HL-60 (cell line): ENCODE measurements around the gene RPL22.

ENCODE experiments used
- DNase-seq, 2 experiments: peaks; one replicate each; pipeline ENCODE4 v3.0.0-alpha.2; 2010 to 2020; ENCODE audit warnings: low read depth in 1 of 2, low spot score in 1 of 2
- H3K27ac ChIP-seq: fragments of 250-450 bp; sonication (Bioruptor Pico); replicated peaks from 2 replicates; pipeline ENCODE4 v1.5.1; 2020; ENCODE audit warnings: mild to moderate bottlenecking, moderate library complexity
- H3K27me3 ChIP-seq: fragments of 250-450 bp; sonication (Bioruptor Pico); 2 replicates; pipeline ENCODE4 v1.5.1; 2021; ENCODE audit warnings: mild to moderate bottlenecking, moderate library complexity; ENCODE audit not compliant: insufficient read depth, poor library complexity, severe bottlenecking
- H3K4me3 ChIP-seq: replicated peaks from 2 replicates; pipeline ENCODE4 v1.5.1; 2011; ENCODE audit warnings: mild to moderate bottlenecking, control low read depth, low read length; ENCODE audit not compliant: insufficient read depth
- CTCF ChIP-seq: IDR thresholded peaks from one replicate; pipeline ENCODE4 v1.5.1; 2011; ENCODE audit warnings: low read length, control low read depth, inconsistent platforms; ENCODE audit not compliant: insufficient read depth
- GABPA ChIP-seq: IDR thresholded peaks from 2 replicates; pipeline ENCODE4 v1.6.1; 2012; ENCODE audit warnings: low read depth
- POLR2AphosphoS5 ChIP-seq: IDR thresholded peaks from 2 replicates; pipeline ENCODE4 v1.6.1; 2012; ENCODE audit warnings: low read depth
- REST ChIP-seq: IDR thresholded peaks from 2 replicates; pipeline ENCODE4 v1.6.1; 2012; ENCODE audit warnings: low read depth; ENCODE audit not compliant: insufficient replicate concordance
- SPI1 ChIP-seq: IDR thresholded peaks from 2 replicates; pipeline ENCODE4 v1.6.1; 2012; ENCODE audit warnings: low read depth, mild to moderate bottlenecking, borderline replicate concordance

The RPL22 gene

GRCh38 chr1:6144647-6145395 is 54.6 kb downstream of the RPL22 start:
- no peak for DNase-seq
- Histone ChIP-seq H3K27ac (no peak overlapping the region), H3K27me3 (peaks cover 14% of the 10 kb centered on the region), H3K4me3 (no peak overlapping the region)
- TF ChIP-seq POLR2AphosphoS5 (no peak), REST (no peak), CTCF (no peak), SPI1 (no peak), GABPA (no peak)

GRCh38 chr1:6144175-6144574 is 55.2 kb downstream of the RPL22 start:
- Histone ChIP-seq H3K4me3 (no peak overlapping the region), H3K27ac (no peak overlapping the region), H3K27me3 (peaks cover 9% of the 10 kb centered on the region)
- TF ChIP-seq POLR2AphosphoS5 (no peak), REST (no peak), CTCF (no peak), GABPA (no peak), SPI1 (no peak)
- DNase-seq: no peak

- no peak for DNase-seq
- TF ChIP-seq SPI1: no peak
- H3K27me3 ChIP-seq: peaks cover 3% of the 10 kb centered on the region
- H3K27ac ChIP-seq: no peak overlapping the region
- no peak overlapping the region for H3K4me3 ChIP-seq
Observed at GRCh38 chr1:6143395-6143794, 56.0 kb downstream of the RPL22 start.

GRCh38 chr1:6142734-6143133 is 56.7 kb downstream of the RPL22 start:
- H3K4me3 ChIP-seq: no peak overlapping the region
- no peak overlapping the region for H3K27ac ChIP-seq
- TF ChIP-seq SPI1 (no peak), POLR2AphosphoS5 (no peak), GABPA (no peak), CTCF (no peak), REST (no peak)
- no peak for DNase-seq
- no peaks in the 10 kb centered on the region for H3K27me3 ChIP-seq
